ENCODE data around the gene PIK3R6.
"Not testable (repeated sequence)": the region's sequence is repeated elsewhere in the genome, so short reads cannot be mapped to it uniquely, and the experiment has no call there.

The PIK3R6 gene

DNA sequence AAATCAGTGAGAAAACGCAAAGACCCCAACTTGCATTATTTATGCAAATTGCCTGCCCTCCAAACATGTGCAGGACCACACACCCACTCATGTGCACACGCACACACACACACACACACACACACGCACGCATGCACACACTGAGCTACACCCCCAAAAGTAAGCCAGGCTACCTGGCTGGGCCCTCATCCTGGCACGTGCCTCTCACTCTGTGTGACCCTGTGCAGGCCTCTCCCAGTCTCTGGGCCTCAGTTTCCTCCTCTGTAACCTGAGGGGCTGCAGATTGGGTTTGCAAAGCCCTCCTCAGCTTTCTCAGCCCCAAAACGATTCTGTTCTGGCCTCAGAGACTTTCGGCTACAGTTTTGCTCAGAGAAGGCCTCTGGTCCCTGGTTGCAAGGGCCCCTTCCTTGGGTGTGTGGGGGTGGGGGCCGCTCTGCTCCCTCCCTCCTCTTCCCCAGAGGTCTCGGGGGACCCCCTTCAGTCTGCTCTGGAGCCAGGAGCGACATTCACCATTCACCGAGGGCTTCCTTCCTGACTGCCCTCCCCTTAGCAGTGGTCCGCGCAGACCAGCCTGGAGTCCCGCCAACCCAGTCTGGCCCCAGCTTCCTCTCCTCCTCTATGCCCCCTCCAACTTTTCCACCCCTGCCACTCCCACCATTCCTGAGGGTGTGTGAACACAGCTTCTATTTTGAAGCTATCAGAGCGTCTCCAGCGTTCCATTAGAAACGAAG, 5.4 kb upstream of the PIK3R6 start:
- no peak for DNase-seq

DNA sequence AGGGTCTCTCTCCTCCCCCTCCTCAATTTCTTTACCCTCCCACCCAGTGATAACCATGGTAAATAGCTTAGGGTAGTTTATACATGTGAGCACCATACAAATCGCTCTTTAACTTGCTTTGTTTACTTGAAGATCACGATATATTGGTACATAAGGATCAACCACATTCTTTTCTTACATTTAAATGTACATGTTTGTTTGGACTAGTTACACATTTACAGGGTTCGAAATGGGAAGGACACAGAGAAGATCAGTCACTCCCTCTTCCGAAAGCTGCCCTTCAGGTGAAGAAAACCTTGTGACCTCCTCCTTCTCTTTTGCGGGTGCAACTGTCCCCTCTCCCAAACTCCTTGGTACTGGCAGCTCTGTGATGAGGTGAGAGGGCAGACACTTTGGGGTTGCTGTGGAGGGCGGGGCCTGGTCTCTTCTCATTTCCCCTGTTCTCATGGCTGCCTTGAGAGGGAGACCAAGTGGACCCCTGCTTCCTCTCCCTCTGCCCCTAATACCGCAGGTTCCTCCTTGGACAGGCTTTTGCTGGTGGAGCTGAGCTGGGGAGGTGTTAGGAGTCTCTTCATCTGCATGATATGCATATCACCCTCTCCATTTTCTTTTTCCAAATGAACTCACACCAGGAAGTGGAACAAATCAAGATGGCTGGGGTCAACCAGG, 4.7 kb upstream of the PIK3R6 start:
- no peak for DNase-seq

DNA sequence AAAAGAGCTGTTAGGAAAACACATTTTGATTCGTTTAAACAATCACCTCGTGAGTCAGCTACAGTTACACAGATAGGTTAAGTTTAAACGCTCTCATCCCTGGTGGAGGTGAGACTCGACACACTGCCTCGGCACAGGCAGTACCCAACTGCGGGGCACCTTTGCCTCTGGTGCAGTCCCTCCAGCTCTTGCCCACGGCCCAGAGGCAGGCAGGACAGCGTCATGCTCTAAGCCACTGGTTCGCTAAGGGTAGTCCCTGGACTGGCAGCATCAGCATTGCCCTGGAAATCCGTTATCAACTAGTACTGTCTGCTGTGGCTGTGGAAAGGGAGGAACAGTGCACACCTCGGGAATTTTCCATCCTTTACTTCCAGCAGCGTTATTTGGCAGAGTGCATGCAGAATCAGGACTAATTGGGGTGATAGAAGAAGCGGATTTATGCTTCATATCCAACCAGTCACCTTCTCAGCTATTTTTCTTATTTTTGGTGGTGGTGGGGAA, 3.7 kb upstream of the PIK3R6 start:
- DNase-seq = no peak

DNA sequence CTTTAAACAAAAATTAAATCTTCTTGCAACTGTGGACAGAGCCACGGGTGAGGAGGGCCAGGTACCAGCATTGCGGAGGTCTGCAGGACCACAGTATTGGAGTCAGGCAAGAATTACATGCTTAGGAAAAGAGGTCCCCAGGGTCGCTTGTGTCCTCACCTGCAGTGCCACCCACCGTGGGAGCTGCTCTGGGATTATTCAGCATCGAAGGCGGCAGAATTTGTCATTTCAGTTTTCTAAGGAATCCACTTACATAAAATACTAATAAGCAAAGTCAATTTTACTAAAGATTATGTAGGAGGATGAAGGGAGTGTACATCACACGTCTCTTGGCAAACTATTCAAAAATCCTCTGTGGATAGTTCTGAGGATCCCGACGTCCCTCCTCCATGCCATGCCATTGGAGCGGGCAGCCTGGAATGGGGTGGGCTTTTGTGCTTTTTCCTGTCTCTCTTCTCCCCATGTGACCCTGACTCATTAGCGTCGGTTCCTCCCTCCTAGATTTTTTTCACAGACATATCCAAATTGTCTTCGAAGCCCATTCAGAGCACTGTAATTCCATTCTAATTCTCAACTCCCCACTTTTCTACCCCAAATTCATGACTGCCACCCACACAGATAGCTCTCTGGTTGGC, 3.0 kb upstream of the PIK3R6 start:
- DNase-seq = no peak

DNA sequence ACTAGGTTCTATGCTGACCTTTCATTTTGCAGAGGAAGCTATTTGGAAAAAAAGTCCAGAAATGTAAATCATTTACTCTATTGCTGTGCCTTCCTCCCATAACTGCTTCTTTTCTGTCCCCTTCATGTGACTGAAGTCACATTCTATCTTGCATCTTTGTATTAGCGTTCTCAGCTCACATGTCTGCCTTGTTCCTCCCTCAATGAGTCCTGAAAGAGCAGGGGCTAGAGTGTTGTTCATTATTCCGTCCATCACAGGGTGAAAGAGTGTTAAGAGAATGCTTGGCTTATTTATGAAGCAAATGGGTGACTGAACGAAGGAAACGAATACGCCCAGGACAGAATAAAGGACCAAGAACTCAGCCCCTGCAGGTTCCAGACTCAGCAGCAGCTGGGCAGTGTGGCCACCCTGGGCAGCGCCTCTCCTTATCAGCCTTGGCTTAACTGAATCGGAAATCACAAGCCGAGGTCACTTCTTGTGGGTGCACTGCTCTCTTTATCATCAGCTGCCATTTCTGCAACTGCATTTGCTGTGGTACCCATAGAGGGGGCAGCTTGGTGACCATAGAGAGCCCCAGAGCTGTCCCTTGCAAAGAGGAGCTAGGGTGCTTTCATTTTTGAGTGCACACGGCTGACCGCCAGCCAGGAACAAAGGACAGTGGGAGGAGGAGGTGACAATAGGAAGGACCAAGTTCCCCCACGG, 1.8 kb upstream of the PIK3R6 start:
- DNase-seq = no peak

DNA sequence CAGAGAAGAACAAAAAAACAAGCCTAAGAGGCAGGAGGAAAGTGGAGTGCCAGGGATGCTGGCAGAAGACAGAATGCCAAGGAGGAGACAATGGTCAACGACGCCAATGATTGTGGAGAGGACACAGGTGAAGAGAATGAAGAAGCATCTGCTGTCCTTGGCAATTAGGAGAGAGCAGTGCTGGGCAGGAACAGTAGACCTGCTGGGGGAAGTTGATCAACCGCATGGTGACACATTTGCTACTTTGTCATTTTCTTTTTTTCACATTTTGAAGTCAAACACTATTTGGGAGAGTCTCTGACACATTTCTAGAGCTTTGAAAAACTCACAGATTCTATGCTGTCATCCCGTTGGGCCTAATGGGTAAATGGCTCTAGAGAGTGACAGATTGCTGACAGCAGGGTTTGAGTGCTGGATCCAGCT, 1.1 kb upstream of the PIK3R6 start:
- no peak for DNase-seq

DNA sequence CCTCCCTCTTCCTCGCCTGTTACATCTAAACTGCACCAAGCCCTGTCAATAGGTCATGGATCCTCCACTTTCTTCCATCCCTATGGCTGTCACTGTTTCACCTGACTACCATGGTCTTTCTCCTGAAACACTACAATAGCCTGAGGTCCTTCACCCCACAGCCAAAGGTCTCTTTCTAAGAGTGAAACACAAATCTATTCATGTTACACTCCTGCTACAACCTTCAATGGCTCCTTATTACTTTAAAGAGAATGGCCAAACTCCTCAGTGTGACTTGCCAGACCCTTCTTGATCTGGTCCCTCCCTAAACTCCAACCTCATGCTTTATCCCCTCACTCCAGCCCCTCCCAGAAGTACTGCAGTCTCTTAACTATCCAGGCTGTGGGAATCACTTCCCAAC, 618 bp upstream of the PIK3R6 start:
- DNase-seq = no peak

DNA sequence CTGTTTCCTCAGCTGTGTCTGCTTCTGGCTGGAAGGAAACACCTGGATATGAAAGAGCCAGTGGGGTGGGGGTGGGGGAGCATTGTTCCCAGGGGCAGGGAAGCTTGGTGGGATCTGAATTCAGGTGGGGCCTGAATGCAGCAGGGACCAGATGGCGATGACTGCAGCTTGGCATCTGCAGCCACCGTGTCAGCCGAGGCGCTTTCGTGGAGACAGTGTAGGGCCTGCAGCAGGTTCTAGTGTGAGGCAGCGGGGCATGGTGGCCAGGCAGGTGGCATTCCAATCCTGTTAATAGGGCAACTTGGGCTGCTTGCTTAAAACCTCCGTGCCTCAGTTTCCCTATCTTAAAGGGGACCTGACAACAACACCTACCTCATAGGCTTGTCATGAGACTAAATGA, 1.7 kb downstream of the PIK3R6 start:
- DNase-seq = no peak

DNA sequence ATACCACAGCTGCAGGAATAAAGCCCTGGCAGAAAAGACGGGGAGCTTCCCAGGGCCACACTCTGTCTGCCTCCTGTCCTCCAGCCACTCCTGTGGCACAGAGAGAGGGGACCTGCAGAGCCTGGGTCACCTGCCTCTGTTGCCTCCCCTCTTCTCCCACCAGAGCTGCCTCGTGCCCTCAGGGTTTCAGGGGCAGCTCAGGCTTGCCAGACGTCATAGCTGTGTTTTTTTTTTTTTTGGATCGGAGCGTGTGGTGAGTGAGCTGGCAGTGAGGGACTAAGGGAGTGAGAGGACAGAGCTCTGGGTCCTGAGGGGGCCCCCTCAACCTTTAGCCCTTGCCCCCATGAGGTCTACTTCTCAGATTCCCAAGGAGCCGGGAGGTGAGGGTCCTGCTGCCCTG, 2.1 kb downstream of the PIK3R6 start:
- no peak for DNase-seq

DNA sequence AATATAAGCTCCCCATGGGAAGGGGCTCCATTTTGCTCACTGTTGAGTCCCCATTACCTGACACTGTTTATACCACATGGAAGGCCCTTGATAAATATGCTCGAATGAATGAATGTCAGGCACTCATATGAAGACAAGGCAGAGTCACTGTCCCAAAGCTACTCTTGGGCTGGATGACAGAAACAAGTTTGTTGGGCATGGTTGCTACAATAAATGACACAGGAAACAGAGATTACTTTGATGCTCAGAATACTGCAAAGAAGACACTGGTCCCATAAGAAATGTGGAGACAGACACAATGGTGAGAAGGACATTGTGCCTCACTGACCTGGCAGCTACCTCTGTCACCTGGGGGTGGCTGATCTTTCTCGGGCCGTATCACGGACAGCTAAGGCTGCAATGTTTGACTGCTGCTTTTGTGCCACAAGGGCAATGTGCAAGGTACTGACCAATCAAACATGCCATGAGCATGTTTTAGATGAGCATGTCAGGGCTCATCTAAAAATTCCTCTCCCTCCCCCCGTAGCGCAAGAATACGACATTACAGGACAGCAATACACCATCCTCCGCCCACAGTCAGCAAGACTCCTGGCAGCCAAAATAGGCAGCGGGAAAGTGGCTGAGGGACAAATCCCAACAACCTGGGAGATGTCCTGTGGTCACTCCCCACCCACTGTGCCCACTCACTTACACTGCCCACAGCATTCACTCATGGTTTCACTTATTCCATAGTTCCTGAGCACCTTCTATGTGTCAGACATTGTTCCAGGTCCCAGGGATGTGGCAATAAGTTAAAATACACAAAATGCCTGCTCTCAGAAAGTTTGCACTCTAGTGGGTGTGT, 5.0 kb downstream of the PIK3R6 start:
- no peak for DNase-seq

DNA sequence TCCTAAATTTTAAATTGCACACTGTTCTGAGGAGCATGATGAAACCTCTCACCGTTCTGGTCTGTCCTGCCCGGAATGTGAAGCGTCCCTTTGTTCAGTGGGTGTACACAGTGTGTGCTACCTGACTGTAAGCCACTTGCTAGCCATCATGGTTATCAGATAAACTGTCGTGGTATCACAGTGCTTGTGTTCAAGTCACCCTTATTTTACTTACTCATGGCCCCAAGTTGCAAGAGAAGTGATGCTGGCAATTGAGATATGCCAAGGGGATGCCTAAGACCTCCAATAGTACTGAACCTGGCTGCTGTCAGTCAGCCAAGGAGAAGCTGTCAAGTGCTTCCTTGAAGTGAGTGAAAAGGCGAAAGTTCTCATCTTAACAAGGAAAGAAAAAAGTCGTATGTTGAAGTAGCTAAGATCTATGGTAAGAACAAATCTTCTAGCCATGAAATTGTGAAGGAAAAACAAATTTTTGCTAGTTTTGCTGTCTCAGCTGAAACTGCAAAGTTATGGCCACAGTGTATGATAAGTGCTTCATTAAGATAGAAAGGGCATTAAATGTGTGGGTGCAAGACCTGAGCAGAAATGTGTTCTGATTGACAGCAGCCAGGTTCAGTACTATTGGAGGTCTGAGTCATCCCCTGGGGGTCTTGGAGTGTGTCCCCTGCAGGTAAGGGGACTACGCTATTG, 5.8 kb downstream of the PIK3R6 start:
- no peak for DNase-seq

DNA sequence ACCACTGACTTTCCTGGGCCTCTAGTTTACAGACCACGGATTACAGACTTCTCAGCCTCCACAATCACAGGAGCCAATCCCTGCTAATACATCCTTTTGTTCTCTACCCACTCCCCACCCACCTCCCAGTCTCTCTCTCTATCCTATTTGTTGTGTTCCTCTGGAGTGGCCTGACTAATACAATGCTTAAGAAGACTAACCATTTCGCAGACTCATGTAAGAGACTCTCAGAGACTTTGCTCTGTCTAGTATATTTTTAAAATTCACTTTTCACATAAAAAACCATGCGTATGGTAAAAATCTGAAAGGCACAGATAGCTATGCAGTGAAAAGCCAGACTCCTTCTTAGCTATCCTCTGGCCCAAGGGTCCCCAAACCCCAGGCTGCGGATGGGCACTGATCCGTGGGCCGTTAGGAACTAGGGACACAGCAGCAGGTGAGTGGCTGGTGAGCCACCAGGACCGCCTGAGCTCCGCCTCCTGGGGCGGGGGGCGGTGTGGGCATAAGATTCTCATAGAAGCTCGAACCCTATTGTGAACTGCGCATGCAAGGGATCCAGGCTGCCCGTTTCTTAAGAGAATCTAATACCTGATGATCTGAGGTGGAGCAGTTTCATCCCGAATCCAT, 7.6 kb downstream of the PIK3R6 start:
- DNase-seq = no peak

DNA sequence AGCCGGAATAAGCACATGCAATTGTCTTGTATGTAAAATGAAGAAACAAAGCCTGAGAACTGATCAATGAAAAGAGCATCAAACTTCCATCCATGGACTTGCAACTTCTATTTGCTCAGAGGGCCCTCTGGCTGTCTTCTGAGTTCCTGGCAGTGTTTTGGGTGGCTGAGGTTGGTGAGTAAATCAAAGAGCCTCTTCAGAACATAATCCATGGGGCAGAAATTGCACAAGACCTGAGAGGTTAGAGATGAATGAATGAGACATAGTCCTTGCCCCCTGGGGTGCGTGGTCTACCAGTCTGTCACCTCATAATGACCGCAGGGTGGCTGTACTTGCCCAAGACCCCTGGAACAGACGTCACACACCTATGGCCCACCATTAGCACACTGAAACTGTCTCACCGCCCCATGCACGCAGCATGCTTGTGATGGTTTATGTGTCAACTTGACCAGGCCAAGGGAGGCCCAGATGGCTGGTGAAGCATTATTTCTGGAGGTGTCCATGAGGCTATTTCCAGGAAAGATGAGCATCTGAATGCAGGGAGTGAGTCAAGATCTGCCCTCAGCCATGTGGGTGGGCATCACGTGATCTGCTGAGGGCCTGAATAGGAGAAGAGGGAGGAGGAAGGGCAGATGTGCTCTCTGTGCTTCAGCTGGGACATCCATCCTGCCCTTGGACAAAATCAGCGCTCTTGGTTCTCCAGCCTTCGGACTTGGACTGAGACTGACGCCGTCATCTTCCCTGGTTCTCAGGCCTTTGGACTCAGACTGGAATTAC, 8.3 kb downstream of the PIK3R6 start:
- DNase-seq = no peak

DNA sequence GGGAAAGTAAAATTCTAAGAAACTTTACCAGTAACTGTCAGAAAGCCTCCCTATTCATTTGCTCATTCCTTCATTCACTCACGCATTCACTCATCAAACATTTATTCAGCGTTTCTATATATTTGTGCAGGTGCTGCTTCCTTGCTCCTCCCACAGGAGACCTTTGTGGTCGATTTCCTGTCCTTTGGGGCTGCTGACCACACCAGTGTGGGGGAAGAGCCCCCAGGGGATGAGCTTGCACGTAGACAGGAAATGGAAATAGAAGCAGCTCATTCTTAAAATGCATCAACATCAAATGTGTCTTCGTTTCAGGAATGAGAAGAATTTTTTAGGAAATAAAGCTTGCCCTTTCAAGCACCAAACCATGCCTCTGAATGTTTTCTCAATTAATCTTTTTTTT, 9.6 kb downstream of the PIK3R6 start:
- no peak for DNase-seq

DNA sequence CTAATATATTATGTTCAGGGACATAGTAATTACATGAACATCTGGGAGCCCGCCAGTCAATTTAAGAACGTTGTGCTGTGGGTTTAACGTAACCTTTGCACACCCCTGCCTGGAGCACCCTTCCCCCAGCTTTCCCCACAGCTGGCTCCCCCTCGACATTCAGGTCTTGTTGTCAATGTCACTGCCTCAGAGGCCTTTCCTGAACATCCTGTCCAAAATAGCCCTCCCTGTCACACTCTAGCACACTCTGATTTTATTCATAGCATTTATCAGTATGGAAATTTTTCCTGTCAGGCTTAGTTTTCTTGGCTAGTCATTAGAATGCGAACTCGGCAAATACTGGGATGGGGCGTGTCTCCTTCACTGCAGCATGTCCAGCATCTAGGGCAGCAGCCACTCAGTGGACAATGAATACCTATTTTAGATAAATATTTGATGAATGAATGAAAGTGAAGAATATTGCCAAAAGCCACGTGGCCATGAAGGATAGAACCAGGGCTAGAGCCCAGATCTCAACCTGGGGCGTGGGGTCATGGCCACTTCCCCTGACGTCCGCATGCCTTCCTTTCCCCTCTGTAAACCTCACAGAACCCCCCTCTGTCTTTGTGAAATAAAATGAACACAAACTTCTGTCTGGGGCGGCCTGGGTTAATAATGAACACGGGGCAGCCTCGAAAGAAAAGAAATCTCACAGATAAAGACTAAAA, 10.5 kb downstream of the PIK3R6 start:
- peak in 1 of 2 experiments; percentile 27 for DNase-seq

DNA sequence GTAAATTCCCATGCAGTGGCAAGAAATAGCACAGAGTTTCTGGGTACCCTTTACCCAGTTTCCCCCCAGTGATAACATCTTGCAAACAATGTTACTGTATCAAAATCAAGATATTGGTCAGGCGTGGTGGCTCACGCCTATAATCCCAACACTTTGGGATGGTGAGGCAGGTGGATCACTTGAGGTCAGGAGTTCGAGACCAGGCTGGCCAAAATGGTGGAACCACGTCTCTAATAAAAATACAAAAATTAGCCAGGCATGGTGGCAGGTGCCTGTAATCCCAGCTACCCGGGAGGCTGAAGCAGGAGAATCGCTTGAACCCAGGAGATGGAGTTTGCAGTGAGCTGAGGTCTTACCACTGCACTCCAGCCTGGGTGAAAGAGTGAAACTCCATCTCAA, 11.3 kb downstream of the PIK3R6 start:
- not testable (repeated sequence) for DNase-seq

DNA sequence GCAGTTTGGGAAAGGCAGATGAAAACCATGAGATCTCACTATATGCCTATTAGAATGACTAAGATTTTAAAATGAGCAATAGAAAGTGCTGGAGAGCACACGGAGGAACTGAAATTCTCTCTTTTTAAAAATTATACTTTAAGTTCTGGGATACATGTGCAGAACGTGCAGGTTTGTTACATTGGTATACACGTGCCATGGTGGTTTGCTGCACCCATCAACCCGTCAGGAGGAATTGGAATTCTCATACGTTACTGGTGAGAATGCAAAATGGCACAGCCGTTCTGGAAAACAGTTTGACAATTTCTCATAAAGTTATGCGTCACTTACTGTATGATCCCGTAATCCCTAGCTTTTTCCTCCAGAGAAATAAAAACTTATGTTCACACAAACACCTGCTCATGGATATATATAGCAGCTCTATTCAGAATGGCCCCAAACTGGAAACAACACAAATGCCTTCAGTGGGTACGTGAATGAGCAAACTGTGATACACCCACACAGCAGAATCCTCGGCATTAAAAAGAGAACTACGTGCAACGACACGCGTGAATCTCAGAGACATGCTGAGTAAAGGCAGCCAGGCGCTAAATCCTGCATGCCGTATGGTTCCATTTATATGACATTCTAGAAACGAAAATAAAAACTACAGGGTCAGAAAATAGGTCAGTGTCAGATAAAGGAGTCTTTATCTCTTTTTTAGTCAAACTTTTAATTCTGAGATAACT, 11.8 kb downstream of the PIK3R6 start:
- DNase-seq = no peak

DNA sequence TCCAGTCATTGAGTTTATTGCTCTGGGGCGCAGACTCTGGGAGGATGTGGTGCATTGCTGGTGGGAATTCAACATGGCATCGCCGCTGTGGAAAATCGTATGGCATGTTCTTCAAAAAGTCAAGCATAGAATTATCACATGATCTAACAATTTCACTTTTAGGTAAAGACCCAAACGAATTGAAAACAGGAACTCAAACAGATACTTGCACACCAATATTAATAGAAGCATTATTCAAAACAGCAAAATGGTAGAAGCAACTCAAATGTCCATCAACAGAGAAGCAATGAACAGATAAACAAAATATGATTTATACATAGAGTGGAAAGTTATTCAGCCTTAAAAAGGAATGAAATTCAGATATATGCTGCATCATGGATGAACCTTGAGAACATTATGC, 15.9 kb downstream of the PIK3R6 start:
- no peak for DNase-seq

All from NCI-H526 (cell line).